ENCODE data around the gene ZNF367.
A peak's percentile ranks its signal among the peaks of the same experiment; 100 is the strongest.
"Not testable (repeated sequence)": the region's sequence is repeated elsewhere in the genome, so short reads cannot be mapped to it uniquely, and the experiment has no call there.

Gene ZNF367

DNA sequence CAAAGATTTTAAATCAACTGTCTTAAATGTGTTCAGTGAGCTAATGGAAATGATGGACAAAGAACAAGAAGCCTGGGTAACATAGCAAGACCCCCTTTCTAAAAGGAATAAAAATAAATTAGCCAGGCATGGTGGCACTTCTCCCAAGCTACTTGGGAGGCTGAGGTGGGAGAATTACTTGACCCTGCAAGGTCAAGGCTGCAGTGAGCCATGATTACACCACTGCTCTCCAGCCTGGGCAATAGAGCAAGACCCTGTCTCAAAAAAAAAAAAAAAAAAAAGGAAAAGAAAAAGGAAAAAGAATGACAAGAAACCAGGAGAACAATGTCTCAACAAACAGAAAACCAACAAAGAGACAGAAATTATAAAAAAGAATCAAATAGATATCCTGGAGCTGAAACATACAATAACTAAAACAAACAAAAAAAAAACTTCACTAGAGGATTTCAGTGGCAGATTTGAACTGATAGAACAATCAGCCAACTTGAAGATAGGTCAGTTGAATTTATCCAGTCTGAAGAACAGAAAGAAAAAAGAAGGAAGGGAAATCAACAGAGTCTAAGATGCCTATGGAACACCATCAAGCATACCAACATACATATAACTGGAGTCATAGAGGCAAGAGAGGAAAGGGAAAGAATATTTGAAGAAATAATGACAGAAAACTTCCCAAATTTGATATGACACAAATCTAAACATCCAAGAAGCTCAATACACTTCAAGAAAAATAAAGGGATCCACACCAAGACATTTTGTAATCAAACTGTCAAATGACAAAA is 17.8 kb downstream of the ZNF367 start:
- DNase-seq (ENCODE audit: low read depth, low spot score) = no peak

DNA sequence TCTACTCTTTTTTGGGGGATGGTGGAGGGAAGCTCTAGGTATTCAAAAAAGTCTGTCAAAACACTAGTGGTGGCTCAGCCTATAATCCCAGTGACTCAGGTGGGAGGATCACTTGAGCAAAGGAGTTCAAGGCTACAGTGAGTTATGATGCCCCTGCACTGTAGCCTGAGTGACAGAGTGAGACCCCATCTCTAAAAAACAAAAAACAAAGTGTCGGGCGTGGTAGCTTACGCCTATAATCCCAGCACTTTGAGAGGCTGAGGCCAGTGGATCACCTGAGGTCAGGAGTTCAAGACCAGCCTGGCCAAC is 18.9 kb downstream of the ZNF367 start:
- no peak for DNase-seq (ENCODE audit: low read depth, low spot score)

DNA sequence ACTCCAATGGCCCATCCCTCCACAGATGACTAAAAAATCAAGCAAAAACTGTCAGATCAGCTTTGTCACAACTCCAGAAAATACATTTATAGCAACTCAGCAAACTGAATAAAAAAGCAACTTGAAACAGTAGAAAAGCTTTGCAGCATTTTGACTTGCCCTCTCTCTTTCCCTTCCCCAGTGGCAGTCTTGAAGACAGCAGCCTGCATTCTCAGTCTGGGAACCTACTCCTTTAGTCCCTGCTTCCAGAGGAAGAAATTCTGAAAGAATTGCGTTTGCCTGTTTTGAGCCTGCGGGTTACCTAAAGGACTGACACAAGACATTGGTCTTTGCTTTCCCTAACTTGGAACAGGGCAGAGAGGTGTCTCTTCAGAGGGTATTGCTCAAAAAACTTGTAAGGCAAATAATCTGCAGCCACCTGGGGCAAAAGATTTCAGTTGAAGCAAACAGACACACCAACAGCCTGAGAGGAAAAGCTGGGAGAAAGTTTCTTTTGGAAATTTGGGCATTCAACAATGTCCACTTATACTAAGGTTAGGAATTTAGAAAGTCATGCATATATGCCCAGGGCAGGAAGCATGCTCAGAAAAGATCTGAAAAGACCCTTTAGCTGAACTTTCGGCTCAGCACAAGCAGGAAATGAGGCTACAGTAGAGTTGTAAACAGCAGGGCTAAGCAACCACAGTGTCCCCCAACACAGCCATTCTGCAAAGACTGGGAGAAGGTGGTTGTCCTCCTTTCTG is 19.4 kb downstream of the ZNF367 start:
- DNase-seq (ENCODE audit: low read depth, low spot score) = no peak

DNA sequence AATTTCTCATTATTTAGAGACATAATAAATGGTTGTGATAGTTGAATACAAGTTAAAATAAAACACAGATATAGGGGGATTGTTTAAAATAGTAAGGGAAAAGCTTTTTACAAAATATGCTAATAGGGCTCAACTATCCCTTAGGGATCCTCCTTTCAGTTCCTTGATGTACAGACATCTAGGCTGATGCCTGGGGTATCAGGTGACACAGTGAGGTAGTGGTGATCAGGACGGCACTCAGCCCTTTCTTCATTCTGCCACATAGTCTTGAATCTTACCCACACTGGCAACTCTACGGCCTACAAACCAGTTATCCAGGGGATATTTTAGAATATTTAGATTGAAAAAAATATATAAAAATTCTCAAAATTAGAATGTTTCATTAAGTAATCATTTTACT is 22.2 kb downstream of the ZNF367 start:
- no peak for DNase-seq (ENCODE audit: low read depth, low spot score)

DNA sequence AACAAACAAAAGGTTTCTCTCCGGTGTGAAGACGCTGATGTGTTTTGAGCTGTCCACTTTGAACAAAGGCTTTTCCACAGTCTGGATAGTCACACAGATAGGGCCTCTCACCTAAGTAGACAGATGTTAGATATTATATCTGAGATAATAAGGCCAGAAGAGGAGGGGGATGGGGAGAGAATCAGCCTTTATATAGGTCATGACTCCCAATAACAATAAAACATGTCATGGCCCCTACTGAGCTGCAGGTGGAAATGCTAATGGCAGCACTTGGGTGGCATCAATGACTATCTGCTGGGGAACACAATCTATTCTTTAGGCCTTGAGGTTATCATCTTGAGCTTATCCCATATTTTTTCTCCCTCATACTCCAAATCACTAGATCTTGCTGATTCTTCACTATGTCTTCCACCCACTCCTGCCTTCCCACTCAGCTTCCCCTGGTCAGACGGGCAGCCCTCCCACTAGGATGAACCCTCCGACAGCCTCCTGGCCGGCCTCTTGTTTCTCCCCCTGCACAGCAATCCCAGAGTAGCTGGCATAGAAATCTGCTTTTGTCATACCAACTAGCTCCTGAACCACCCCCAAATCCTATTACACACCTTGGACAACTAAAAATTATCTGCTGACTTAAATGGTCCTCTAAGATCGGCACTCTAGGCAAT is 23.2 kb downstream of the ZNF367 start:
- no peak for DNase-seq (ENCODE audit: low read depth, low spot score)

DNA sequence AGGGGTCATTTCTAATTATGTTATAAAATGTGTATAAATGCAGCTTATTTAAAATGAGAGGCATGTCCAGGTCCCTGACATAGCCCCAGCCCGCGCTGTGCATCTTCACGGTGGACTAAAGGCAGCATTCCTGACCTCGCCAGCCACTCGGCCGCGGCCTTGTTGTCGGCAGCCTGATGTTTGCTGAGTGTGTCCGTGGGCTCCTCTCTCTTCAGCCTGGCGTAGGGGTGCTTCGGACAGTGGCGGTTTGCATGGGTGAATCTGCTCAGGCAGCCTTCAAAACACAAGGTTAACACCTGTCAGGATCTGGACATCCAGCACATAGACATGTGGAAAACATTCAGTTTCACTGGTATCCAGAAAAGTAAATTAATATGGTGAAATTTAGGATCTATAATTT is 25.9 kb downstream of the ZNF367 start:
- no peak for DNase-seq (ENCODE audit: low read depth, low spot score)

DNA sequence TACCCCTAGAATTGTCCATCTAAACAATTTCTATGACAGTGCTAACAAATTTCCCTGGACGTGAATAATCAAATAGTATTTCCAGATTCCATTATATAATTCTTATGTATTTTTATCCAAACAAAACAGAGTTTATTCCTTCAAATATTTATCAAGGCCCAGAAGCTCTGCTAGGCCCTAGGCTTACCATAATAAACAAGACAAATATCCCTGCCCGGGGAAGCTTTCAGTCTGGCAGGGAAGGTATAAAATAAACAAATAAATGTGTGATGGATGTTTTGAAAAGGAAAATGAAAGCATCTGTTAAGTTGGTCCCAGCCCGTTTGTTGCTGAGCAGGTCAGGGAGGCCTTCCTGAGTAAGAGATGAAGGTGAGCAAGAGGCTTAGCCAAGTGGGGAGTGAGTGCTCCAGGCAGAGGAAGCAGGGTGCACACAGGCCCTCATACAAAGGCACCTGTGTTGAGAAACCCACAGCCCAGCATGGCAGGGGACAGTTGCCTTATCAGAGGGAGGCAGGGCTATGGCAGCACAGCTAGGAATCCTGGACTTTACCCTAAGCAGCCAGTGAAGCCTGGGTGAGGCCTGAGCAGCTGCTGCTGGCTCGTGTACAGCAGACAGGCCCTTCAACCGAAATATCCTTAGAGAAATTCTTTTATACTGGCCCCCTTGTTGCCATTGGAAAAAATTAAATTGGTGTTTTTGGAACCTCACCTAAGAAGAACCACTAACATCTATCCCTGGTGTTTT is 27.0 kb downstream of the ZNF367 start:
- peak; percentile 16 for DNase-seq (ENCODE audit: low read depth, low spot score)

DNA sequence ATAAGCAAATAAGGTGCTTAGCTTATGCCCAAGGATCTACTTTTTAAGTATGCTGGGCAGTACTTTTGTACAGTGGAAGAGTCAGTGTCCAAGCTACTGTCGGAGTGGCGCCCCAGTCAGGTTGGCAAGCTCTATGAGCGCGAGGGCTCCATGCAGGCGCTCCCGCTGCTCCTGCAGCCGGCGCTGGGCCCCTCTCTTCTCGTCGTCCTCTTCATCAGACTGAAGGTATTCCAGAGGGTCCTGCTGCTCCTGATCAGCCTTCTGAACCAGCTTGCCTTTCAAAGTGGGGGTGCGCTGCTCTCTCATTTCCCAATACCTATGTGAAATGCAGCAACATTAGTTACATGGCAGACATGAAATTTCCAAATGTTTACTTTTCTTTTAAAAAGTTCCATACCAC is 30.0 kb downstream of the ZNF367 start:
- no peak for DNase-seq (ENCODE audit: low read depth, low spot score)

DNA sequence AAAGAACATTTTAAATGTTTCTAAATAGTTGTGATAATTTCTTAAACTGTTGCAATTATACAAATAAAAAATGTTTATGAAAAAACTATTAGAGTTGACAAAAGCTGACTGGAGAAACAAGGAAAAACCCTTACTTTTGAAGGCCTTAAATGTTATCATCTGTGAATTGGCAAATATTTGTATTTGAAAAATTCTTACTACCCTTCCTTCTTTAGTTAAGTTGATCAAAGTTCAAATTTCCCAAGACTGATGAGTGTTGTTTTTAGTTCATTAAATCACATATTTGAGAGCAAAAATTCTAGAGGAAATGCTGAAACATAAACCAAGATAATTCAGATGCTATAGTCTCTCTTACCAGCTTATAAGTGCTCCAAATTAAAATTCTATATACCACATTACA is 32.0 kb downstream of the ZNF367 start:
- no peak for DNase-seq (ENCODE audit: low read depth, low spot score)

DNA sequence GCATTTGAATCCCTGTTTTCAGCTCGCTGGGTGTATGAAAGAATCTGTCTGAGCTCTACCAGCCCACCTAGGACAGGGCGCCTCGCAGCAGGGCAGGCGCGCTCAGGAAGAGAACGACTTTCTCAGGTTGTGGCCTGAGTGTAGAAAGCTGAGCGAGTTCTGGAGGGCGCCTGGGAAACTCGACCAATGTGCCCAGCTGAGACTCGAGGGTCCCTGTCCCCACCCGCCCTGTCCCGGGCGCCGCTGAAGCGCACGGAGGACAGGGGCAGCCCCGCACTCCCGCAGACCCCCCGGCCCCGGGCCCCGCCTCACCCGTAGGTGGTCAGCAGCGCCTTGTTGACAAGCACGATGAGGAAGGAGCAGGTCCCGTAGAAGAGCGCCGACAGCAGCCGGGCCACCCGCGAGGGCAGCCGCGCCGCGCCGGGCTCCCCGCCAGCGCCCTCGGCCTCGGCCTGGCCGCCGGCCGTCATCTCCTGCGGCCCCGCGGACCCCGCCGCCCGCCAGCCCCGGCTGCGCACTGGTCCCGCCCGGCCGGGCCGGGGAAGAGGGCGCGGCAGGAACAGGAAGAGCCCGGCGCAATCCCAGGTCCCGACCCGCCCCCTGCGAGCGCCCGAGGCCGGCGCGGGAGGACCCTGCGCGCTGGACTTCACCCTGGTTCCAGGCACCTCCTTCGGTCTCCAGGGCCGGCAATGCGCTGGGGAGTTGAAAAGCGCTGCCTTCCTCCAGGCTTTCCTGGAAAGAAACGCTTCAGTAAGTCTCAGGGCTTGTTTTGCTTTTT is 34.8 kb downstream of the ZNF367 start, which contains the start of gene SLC35D2:
SLC35D2 (minus strand) TSS at position 547 of the 778 bp plus-strand sequence; CDS start at position 470, 77 bp downstream.
- no peak for DNase-seq (ENCODE audit: low read depth, low spot score)

DNA sequence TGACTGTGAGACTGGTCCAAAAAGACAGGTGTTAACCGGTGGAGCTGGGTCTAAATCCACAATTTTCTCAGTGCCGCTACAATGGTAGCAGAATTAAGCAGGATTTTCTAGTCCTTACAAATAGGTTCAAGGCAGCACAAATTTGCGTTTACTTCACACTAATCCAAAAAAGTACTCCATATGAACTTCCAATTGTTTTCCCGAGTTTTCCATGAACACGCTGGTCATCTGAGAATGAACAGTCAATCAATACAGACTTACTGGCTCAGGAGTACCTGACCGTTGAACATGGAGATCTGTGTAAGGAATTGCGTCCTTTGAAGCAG is 35.4 kb downstream of the ZNF367 start:
- DNase-seq (ENCODE audit: low read depth, low spot score) = no peak

DNA sequence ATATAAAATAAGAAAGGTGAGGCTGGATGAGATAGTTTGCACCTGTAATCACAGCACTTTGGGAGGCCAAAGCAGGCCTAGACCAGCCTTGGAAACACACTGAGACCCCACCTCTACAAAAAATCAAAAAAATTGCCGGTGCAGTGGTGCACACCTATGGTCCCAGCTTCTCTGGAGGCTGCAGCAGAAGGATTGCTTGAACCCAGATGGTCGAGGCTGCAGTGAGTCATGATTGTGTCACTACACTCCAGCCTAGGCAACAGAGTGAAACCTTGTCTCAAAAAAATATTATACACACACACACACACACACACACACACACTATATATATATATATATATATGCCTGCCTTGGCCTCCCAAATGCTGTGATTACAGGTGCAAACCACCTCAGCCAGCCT is 36.0 kb downstream of the ZNF367 start:
- DNase-seq (ENCODE audit: low read depth, low spot score) = no peak

DNA sequence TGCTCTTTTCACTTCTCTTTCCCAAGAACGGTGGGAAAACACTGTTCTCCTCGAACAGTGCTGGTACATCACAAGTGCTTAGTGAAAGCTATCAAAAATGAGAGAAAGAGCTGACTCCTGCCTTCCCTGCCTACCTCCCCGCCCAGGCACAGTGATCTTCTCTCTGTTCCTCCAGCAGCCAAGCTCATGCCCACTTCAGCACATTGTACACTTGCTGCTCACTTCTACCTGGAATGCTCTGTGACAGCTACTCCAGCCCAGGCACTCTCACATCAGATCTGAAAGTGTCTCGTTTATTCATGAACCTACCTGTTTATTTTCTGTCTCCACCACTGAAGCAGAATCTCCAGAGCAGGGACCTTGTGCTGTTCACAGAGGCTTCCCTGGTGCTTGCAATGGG is 36.5 kb downstream of the ZNF367 start:
- no peak for DNase-seq (ENCODE audit: low read depth, low spot score)

DNA sequence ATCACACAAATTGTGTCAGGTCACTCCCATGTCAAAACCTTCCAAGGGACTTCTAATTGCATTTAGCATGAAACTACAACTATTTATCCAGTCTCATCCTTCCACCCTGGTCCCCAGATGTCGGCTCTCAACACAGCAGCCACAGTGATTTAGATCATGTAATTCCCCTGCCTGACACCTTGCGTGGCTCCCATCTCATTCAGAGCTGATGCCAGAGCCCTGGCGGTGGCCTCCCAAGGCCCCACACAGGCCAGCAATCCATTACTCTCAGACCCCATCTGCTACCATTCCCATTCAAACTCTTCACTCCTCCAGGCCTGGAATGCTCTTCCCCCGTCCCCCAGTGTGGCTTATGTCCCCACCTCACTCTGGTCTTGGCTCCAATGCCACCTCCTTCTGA is 37.0 kb downstream of the ZNF367 start:
- no peak for DNase-seq (ENCODE audit: low read depth, low spot score)

DNA sequence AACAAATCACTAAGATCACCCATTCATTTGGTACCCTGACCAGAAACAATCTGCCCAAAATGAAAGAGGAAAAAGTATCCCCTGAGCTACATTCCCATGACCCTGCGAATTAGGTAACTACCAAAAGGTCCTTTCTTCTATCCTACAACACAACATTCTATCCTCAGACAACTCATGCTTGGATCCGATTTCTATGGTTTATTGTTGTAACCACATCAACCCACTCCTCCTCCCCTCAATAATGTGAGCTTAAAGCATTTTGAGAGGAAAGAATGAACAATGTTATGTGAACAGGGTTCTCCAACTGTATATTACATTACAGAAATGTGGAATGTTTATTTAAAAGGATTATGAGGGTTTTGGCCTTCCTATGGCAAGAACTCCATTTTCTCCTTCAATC is 38.7 kb downstream of the ZNF367 start:
- DNase-seq (ENCODE audit: low read depth, low spot score) = no peak

DNA sequence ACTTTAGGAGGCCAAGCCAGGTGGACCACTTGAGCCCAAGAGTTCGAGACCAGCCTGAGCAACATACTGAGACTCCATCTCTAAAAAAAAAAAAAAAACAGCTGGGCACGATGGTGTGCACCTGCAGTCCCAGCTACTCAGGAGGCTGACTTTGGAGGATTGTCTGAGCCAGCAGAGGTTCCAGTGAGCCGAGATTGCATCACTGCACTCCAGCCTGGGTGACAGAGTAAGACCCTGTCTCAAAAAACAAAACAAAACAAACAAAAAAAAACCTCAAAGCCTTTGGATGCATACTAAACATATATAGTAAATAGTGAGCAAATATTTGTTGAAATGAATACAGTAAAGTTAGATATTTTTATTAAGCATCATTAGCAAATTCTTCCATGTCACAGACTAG is 40.0 kb downstream of the ZNF367 start:
- no peak for DNase-seq (ENCODE audit: low read depth, low spot score)

DNA sequence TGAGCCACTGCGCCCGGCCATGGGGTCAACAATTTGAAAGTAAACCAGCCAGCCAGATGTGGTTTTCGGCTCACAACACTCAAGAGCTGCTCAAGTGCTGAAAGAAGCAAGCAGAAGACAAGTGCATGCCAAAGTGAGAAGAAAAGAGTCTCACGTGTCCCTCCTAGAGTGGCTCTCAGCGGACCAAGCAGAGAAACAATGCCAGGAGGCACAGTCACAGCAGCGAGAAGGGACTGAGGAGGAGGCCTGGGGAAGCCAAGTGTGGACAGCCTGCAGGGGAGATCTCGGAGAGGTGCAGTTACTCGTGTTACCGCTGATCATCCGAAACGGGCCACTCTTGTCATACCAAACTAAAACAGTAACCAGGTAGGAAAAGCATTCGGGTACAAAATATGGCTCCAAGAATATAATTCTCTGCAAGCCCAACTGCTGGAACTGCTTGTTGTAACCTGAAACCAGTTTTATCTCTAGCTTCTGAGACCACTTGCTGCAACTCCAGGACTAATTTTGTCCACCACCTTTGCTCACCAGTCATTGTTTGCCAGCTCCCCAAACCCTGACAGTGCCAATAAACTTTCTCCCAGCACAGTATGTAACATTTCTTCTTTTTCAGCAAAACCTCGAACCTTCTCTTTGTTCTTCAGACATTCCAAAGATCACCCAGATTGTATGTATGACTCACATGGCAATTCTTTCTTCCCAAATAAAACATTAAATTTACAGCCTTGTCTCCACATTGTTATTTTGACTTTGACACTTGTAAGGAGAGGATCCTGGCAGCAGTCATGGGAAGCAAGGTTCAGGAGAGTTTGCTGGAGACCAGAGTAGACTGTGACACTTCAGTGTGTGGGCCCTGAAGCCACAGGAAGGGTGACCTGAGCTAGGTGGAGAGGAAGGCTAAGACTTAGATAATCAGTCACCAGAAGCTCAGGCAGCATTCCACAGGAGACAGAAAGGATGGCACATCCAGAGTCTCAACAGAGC is 41.0 kb downstream of the ZNF367 start:
- no peak for DNase-seq (ENCODE audit: low read depth, low spot score)

DNA sequence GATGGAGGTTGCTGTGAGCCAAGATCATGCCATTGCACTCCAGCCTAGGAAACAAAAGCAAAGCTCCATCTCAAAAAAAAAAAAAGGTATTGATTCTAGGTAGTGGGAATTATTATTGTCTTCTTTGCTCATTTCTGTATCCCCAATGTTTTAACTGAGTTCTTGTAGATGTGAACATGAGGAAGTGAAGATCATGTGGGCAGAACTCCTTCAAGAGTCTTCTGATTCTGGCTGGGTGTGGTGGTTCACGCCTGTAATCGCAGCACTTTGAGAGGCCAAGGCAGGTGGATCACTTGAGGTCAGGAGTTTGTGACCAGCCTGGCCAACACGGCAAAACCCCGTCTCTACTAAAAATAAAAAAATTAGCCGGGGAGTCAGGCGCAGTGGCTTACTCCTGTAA is 42.7 kb downstream of the ZNF367 start:
- DNase-seq (ENCODE audit: low read depth, low spot score) = not testable (repeated sequence)

DNA sequence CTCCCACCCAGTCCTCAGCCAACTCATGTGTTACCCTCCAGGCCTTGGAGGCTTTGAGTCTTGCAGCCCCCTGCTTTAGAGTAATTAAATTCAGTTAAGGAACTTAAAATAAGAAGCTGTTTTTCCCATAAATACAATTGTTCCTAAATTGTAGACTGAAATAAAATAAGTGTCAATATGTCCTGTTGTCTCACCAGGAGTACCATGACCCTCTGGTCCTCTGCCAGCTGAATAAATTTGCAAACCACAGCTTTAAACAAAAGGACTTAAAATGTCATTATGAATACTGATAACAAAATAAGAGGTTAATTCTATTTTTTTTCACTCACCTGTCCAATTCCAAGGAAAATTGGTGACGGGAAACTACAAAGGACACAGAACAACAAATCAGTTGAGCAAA is 50.2 kb downstream of the ZNF367 start:
- no peak for DNase-seq (ENCODE audit: low read depth, low spot score)
